Activated CD8-positive, alpha-beta T cell treated with anti-CD3 and anti-CD28 coated beads for 36 hours (primary cell): ENCODE results near the gene CDH22. TPM values are rescaled to one million over a fixed set of nuclear protein-coding genes. Genes with fewer than 3 reads are reported as not detected.

ENCODE experiments used
- ATAC-seq: fragments of 200-7000 bp; cut with Tn5 transposase; one replicate; pipeline ENCODE4 v1.10.0; 2021; ENCODE audit warnings: mild to moderate bottlenecking, moderate library complexity
- CTCF ChIA-PET: fragments of 350-600 bp; sonication (Branson Sonifier 250); formaldehyde crosslinking; loops from one replicate; lab custom pipeline; 2021; ENCODE audit warnings: antibody characterized with exemption; lab: Charles Lee
- POLR2A ChIA-PET: fragments of 350-600 bp; sonication (Branson Sonifier 250); formaldehyde crosslinking; loops from one replicate; lab custom pipeline; 2021; ENCODE audit warnings: antibody characterized with exemption; lab: Charles Lee
- DNase-seq: peaks from one replicate; pipeline ENCODE4 v3.0.0-alpha.2; 2020
- H3K27ac Mint-ChIP-seq: one replicate; pipeline ENCODE4 v1.8.0; 2021; ENCODE audit warnings: mild to moderate bottlenecking, mixed read lengths
- H3K27me3 Mint-ChIP-seq: one replicate; pipeline ENCODE4 v1.8.0; 2021; ENCODE audit warnings: mixed read lengths
- H3K36me3 Mint-ChIP-seq: one replicate; pipeline ENCODE4 v1.8.0; 2021; ENCODE audit warnings: low read depth, mixed read lengths
- H3K4me1 Mint-ChIP-seq: one replicate; pipeline ENCODE4 v1.8.0; 2021; ENCODE audit warnings: low read depth, mixed read lengths
- H3K4me3 Mint-ChIP-seq: one replicate; pipeline ENCODE4 v1.8.0; 2021; ENCODE audit warnings: mild to moderate bottlenecking, moderate library complexity, mixed read lengths
- H3K9me3 Mint-ChIP-seq: one replicate; pipeline ENCODE4 v1.8.0; 2021; ENCODE audit warnings: mixed read lengths
- intact Hi-C: fragments of 100-400 bp; cut with micrococcal nuclease; formaldehyde crosslinking; loops from one replicate; pipeline ENCODE4 v1.10.0; 2022
- total RNA-seq, 2 experiments: library from RNA; stranded (reverse); gene quantifications; one replicate each; pipeline ENCODE4 v1.2.3, GENCODE V29; 2021
- TF ChIP-seq, protein P1 (sequence below): fragments of 200-600 bp; IDR thresholded peaks from one replicate; pipeline ENCODE4 v1.8.0; 2022; ENCODE audit warnings: antibody characterized with exemption, mild to moderate bottlenecking

The CDH22 gene
- total RNA-seq, 2 experiments from 2014 or later = not detected

DNA sequence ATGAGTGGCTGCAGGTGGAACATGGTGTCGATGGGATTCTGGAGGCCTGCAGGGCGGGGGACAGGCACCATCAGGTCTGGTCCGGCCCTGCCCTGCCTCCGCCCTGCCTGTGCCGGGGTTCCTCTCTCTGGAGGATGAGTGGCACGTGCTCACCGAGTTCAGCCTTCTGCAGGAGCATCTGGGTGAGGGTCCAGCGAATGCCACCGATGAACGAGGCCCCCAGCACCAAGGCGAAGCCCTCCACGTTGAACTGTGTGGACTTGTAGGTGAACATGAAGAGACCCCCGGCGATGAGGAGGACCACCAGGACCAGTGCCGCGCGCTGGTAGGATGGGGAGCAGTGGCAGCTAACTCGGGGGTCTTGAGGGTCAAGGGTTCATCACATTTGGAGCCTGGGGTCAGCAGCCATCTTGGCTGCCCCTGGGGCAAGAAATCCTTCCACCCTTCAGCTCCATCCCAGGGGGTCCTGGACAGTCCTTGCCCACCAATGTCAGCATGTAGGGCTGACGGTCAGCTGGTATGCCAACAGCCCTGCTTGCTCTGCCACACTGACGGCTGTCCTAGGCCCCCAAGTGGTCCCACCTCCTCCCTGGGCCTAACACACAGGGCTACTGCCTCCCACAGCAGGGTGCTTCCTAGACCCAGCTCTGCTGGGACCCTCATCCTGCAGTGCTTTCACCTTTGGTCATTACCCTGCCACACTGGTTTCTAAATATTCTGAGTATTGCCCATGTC, 46.8 kb upstream of the CDH22 start:
- peaks cover 50% of the 10 kb centered on the region for H3K4me1 Mint-ChIP-seq
- peaks cover 17% of the 10 kb centered on the region for H3K36me3 Mint-ChIP-seq
- CTCF ChIA-PET = interaction anchor here (1.8 kb wide), 1 partner anchor 48 kb away, joined by 4 read pairs; no protein-coding TSS in a partner anchor
- H3K4me3 Mint-ChIP-seq = no peak overlapping the region
- no peak overlapping the region for H3K27ac Mint-ChIP-seq
- POLR2A ChIA-PET = interaction anchor here (0.6 kb wide), 1 partner anchor 9 kb away, joined by 3 read pairs; no protein-coding TSS in a partner anchor
- no peaks in the 10 kb centered on the region for H3K27me3 Mint-ChIP-seq
- intact Hi-C loops = no loop called here
- ATAC-seq = no peak
- no peak for DNase-seq
- TF ChIP-seq, protein P1, sequence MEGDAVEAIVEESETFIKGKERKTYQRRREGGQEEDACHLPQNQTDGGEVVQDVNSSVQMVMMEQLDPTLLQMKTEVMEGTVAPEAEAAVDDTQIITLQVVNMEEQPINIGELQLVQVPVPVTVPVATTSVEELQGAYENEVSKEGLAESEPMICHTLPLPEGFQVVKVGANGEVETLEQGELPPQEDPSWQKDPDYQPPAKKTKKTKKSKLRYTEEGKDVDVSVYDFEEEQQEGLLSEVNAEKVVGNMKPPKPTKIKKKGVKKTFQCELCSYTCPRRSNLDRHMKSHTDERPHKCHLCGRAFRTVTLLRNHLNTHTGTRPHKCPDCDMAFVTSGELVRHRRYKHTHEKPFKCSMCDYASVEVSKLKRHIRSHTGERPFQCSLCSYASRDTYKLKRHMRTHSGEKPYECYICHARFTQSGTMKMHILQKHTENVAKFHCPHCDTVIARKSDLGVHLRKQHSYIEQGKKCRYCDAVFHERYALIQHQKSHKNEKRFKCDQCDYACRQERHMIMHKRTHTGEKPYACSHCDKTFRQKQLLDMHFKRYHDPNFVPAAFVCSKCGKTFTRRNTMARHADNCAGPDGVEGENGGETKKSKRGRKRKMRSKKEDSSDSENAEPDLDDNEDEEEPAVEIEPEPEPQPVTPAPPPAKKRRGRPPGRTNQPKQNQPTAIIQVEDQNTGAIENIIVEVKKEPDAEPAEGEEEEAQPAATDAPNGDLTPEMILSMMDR = no peak
- no peaks in the 10 kb centered on the region for H3K9me3 Mint-ChIP-seq

DNA sequence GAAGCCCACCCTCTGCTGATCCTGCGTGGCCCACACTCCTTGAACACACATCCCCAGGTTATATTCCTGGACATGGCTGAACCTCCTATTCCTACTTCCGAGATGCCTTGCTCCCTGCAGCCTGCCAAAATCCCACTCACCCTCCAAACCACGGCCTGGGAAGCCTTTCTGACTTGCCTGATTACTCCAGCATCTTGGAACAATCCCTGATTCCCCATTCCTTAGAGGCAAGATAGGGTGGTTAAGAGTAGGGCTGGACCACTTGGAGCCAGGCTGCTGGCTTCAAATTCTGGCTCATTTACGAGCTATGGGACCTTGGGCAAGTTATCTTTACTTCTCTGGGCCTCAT, 45.9 kb upstream of the CDH22 start:
- no peak overlapping the region for H3K27ac Mint-ChIP-seq
- H3K36me3 Mint-ChIP-seq = peaks cover 14% of the 10 kb centered on the region
- H3K9me3 Mint-ChIP-seq = no peaks in the 10 kb centered on the region
- DNase-seq (no peak), ATAC-seq (no peak)
- CTCF ChIA-PET = no interaction called here
- peaks cover 44% of the 10 kb centered on the region for H3K4me1 Mint-ChIP-seq
- intact Hi-C loops = no loop called here
- H3K27me3 Mint-ChIP-seq = no peaks in the 10 kb centered on the region
- H3K4me3 Mint-ChIP-seq = no peak overlapping the region
- POLR2A ChIA-PET = interaction anchor here (0.6 kb wide), 1 partner anchor 10 kb away, joined by 3 read pairs; no protein-coding TSS in a partner anchor
- TF ChIP-seq, protein P1 = no peak

DNA sequence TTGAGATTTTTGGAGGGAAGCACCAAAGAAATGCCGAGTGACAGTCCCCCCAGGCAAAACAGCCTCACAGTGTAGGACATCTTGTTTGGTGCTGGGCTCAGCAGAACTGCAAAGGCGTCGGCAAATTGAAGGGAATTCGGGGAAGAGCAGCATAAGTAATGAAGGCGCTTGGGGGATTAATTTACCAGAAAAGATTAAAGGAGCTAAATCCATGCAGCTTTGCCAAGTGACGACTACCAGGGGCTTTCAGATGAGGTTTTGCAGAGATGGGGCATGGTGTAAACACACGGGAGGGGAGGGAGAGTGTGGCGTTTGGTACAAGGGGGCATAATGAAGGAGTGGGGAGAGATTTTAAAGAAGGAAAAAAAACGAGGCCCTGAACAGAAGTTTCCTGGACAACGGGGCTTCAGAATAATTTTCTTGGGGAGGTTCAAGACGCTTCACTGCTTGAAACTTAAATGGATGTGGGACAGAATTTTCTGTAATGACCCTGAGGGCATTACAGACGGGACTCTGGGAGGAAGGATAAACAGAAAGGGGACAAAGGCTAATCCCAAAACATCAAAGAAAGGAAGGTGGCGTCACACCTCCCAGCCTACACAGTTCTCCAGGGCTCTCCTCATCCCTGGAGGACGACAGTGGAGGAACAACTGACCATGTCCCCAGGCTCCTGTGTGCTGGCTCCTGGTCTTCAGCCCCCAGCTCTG, 45.4 kb upstream of the CDH22 start:
- DNase-seq = no peak
- intact Hi-C loops = no loop called here

DNA sequence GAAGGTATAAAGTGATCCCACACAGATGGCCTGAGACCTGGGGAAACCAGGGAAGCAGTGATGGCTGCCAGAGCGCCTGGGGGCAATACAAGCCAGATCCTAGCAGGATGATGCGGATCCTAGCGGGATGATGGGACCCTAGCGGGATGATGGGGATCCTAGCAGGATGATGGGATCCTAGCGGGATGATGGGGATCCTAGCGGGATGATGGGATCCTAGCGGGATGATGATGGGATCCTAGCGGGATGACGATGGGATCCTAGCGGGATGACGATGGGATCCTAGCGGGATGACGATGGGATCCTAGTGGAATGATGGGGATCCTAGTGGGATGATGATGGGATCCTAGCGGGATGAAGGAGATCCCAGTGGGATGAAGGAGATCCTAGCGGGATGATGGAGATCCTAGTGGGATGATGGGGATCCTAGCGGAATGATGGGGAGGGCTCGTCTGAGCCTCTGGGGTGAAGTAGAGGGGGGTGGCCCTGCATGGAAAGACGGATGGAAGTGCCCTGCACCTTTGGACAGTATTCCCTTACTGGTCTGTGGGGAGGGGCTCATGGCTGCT, 44.2 kb upstream of the CDH22 start:
- Mint-ChIP-seq H3K4me3 (no peak overlapping the region), H3K9me3 (no peaks in the 10 kb centered on the region), H3K36me3 (peaks cover 15% of the 10 kb centered on the region), H3K4me1 (peaks cover 29% of the 10 kb centered on the region), H3K27ac (no peak overlapping the region), H3K27me3 (no peaks in the 10 kb centered on the region)
- CTCF ChIA-PET = no interaction called here
- DNase-seq (no peak), ATAC-seq (no peak)
- POLR2A ChIA-PET = no interaction called here
- TF ChIP-seq, protein P1 = no peak
- intact Hi-C loops = no loop called here

More for the DNA sequence above, 45.4 kb upstream of the CDH22 start:
- H3K4me3 Mint-ChIP-seq = no peak overlapping the region
- ATAC-seq = no peak
- ChIA-PET CTCF (interaction anchor here (1.0 kb wide), 1 partner anchor 47 kb away, joined by 3 read pairs; no protein-coding TSS in a partner anchor), POLR2A (interaction anchor here (0.6 kb wide), 1 partner anchor 10 kb away, joined by 3 read pairs; no protein-coding TSS in a partner anchor)
- no peaks in the 10 kb centered on the region for H3K27me3 Mint-ChIP-seq
- no peak overlapping the region for H3K27ac Mint-ChIP-seq
- TF ChIP-seq, protein P1 = no peak
- peaks cover 15% of the 10 kb centered on the region for H3K36me3 Mint-ChIP-seq
- no peaks in the 10 kb centered on the region for H3K9me3 Mint-ChIP-seq
- peaks cover 40% of the 10 kb centered on the region for H3K4me1 Mint-ChIP-seq
